ENCODE measurements around the gene CERT1.

CERT1 gene

DNA sequence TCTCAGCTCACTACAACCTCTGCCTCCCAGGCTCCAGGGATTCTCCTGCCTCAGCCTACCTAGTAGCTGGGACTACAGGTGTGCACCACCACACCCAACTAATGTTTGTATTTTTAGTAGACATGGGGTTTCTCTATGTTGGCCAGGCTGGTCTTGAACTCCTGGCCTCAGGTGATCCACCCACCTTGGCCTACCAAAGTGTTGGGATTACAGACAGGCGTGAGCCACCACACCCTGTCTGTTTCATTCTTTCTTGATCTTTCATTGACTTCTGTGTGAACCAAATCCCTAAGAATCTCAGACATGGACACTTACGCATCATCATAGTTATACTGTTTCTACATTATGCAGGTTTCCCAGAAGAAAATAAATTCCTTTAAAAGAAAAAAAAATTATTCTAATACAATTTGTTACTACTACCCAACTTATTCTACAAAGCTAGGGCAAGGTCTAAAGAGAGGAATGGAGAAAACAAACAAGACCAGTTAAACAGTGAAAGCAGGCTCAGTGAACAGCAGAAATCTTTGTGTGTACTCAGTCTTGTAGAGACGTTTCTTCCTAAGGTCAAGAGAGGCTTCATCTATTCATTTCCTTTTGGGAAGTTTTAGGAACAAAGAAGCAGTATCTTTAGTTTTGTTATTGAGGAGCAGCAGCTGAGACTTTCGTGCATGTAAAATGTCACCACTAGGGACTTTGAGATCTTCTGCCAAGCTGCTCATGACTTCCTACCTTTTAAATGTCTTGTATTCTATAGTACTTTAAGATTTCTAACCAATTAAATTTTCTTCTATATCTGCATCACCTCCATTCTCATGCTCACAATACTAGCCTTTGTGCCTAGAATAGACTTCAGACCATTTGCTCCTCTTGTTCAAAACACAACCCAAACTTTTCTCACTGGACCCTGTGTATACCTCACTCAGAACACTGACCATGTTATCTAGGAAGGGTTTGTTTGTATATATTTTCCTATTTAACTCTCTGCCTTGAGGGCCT, 180.0 kb downstream of the CERT1 start:
- TF ChIP-seq, protein P1, sequence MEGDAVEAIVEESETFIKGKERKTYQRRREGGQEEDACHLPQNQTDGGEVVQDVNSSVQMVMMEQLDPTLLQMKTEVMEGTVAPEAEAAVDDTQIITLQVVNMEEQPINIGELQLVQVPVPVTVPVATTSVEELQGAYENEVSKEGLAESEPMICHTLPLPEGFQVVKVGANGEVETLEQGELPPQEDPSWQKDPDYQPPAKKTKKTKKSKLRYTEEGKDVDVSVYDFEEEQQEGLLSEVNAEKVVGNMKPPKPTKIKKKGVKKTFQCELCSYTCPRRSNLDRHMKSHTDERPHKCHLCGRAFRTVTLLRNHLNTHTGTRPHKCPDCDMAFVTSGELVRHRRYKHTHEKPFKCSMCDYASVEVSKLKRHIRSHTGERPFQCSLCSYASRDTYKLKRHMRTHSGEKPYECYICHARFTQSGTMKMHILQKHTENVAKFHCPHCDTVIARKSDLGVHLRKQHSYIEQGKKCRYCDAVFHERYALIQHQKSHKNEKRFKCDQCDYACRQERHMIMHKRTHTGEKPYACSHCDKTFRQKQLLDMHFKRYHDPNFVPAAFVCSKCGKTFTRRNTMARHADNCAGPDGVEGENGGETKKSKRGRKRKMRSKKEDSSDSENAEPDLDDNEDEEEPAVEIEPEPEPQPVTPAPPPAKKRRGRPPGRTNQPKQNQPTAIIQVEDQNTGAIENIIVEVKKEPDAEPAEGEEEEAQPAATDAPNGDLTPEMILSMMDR (conservative IDR thresholded peaks at IDR 0.05; ENCODE audit: low read length), result no peak
- no peak for DNase-seq (ENCODE audit: low read depth)
- H3K4me3 ChIP-seq (ENCODE audit: low read length), result no peak overlapping the region

DNA sequence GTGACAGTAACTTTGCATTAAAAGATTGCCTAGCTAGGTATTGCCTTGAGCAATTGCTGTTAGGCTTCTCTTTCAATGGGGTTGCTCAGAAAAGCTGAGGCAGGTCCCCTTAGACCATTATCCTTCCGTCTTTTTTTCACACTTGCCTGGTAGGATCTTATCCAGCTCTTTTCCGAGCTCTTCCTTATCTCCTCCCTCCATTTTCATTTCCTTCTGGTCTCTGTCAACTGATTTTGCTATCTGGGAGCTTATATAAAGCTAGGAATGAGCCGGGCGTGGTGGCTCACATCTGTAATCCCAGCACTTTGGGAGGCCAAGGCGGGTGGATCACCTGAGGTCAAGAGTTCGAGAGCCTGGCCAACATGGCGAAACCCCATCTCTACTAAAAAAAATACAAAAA, 181.0 kb downstream of the CERT1 start:
- TF ChIP-seq, protein P1 (conservative IDR thresholded peaks at IDR 0.05; ENCODE audit: low read length), result no peak
- DNase-seq (ENCODE audit: low read depth), result no peak
- H3K4me3 ChIP-seq (ENCODE audit: low read length), result no peak overlapping the region
